HG03045 (cell line): ENCODE data around the gene CMTM6.
A peak's percentile ranks its signal among the peaks of the same experiment; 100 is the strongest.

ENCODE experiments used
- ATAC-seq: cut with Tn5 transposase; IDR thresholded peaks from one replicate; pipeline ENCODE4 v1.9.1; 2021; ENCODE audit warnings: mild to moderate bottlenecking, moderate library complexity; ENCODE audit not compliant: unreplicated experiment

CMTM6 gene

GRCh38 chr3:32448686-32449474, 53.8 kb downstream of the CMTM6 start:
- ATAC-seq, result no peak

- ATAC-seq, result no peak
Measured at GRCh38 chr3:32447865-32448400, 54.7 kb downstream of the CMTM6 start.

- no peak for ATAC-seq
Measured at GRCh38 chr3:32443478-32443877, 59.2 kb downstream of the CMTM6 start.

GRCh38 chr3:32442766-32443165, 59.9 kb downstream of the CMTM6 start:
- no peak for ATAC-seq

GRCh38 chr3:32440611-32441350, 61.9 kb downstream of the CMTM6 start:
- no peak for ATAC-seq

GRCh38 chr3:32439421-32439820, 63.2 kb downstream of the CMTM6 start:
- peak; percentile 22 for ATAC-seq

- ATAC-seq, result peak; percentile 94
Measured at GRCh38 chr3:32438596-32439344, 63.9 kb downstream of the CMTM6 start.

- ATAC-seq, result no peak
Measured at GRCh38 chr3:32437896-32438295, 64.8 kb downstream of the CMTM6 start.

GRCh38 chr3:32436816-32437189, 65.8 kb downstream of the CMTM6 start:
- ATAC-seq, result no peak

GRCh38 chr3:32435911-32436815, 66.5 kb downstream of the CMTM6 start:
- no peak for ATAC-seq

GRCh38 chr3:32434206-32434605, 68.4 kb downstream of the CMTM6 start:
- ATAC-seq, result no peak

GRCh38 chr3:32432711-32433530, 69.7 kb downstream of the CMTM6 start:
- ATAC-seq, result peak; percentile 41

- no peak for ATAC-seq
Measured at GRCh38 chr3:32432045-32432710, 70.5 kb downstream of the CMTM6 start.

GRCh38 chr3:32431481-32431880, 71.2 kb downstream of the CMTM6 start:
- ATAC-seq, result no peak
